Neural cell (in vitro differentiated cells): ENCODE data around the gene TPRG1. TPM values are rescaled to one million over a fixed set of nuclear protein-coding genes. Genes with fewer than 3 reads are reported as not detected.

Source experiments
- H2AFZ ChIP-seq: fragments of 200-600, 300-800 bp; sonication (generic), shearing (Covaris generic); 2 replicates; pipeline ENCODE4 v1.6.0; 2014; ENCODE audit warnings: low read depth, mild to moderate bottlenecking, antibody characterized with exemption, low read length, moderate library complexity
- H3F3A ChIP-seq: fragments of 200-600 bp; shearing (Covaris generic); 2 replicates; pipeline ENCODE4 v1.6.1; 2016; ENCODE audit warnings: mild to moderate bottlenecking, moderate library complexity, mixed read lengths, antibody characterized with exemption, low read length; ENCODE audit not compliant: insufficient read depth, poor library complexity, severe bottlenecking
- H3K27ac ChIP-seq: fragments of 200-600, 300-800 bp; sonication (generic), shearing (Covaris generic); 2 replicates; pipeline ENCODE4 v1.5.1; 2014; ENCODE audit warnings: mild to moderate bottlenecking, low read length, moderate library complexity
- H3K27me3 ChIP-seq: fragments of 300-800, 200-600 bp; sonication (generic), shearing (Covaris generic); 2 replicates; pipeline ENCODE4 v1.6.0; 2014; ENCODE audit warnings: mild to moderate bottlenecking, low read depth, low read length, moderate library complexity; ENCODE audit not compliant: insufficient read depth
- H3K36me3 ChIP-seq: fragments of 300-800, 200-600 bp; sonication (generic), shearing (Covaris generic); 2 replicates; pipeline ENCODE4 v1.5.1; 2014; ENCODE audit warnings: mild to moderate bottlenecking, antibody characterized with exemption, low read length, moderate library complexity; ENCODE audit not compliant: insufficient read depth
- H3K4me2 ChIP-seq: fragments of 300-800, 200-600 bp; sonication (generic), shearing (Covaris generic); 2 replicates; pipeline ENCODE4 v1.6.0; 2014; ENCODE audit warnings: mild to moderate bottlenecking, low read length
- H3K4me3 ChIP-seq: fragments of 300-800, 200-600 bp; sonication (generic), shearing (Covaris generic); 2 replicates; pipeline ENCODE4 v1.5.1; 2014; ENCODE audit warnings: mild to moderate bottlenecking, low read length, moderate library complexity
- H3K79me2 ChIP-seq: fragments of 200-600 bp; shearing (Covaris generic); replicated peaks from 2 replicates; pipeline ENCODE4 v1.6.0; 2014; ENCODE audit warnings: mild to moderate bottlenecking, low read length, moderate library complexity; ENCODE audit not compliant: insufficient read depth
- H3K9ac ChIP-seq: fragments of 300-800, 200-600 bp; sonication (generic), shearing (Covaris generic); 2 replicates; pipeline ENCODE4 v1.6.1; 2016; ENCODE audit warnings: mild to moderate bottlenecking, low read length, mixed read lengths
- H3K9me2 ChIP-seq: fragments of 200-600 bp; shearing (Covaris generic); 2 replicates; pipeline ENCODE4 v1.6.1; 2016; ENCODE audit warnings: mild to moderate bottlenecking, low read length, mixed read lengths; ENCODE audit not compliant: insufficient read depth
- H3K9me3 ChIP-seq: fragments of 200-600, 300-800 bp; sonication (generic), shearing (Covaris generic); 2 replicates; pipeline ENCODE4 v1.6.1; 2016; ENCODE audit warnings: mild to moderate bottlenecking, mixed run types, low read length, moderate library complexity, mixed read lengths
- H4K20me1 ChIP-seq: fragments of 200-600 bp; shearing (Covaris generic); 2 replicates; pipeline ENCODE4 v1.6.1; 2016; ENCODE audit warnings: mild to moderate bottlenecking, mixed run types; ENCODE audit not compliant: insufficient read depth
- CTCF ChIP-seq: fragments of 450-650 bp; IDR thresholded peaks from 2 replicates; pipeline ENCODE4 v1.5.1; 2014; ENCODE audit warnings: antibody characterized with exemption, mild to moderate bottlenecking, moderate library complexity; ENCODE audit not compliant: poor library complexity, severe bottlenecking
- EP300 ChIP-seq: fragments of 450-650 bp; conservative IDR thresholded peaks from 2 replicates; pipeline ENCODE4 v1.6.1; 2014; ENCODE audit warnings: antibody characterized with exemption, mild to moderate bottlenecking, moderate library complexity; ENCODE audit not compliant: poor library complexity, severe bottlenecking
- EZH2 ChIP-seq: fragments of 200-600, 300-800 bp; shearing (Covaris generic), sonication (generic); IDR thresholded peaks from 2 replicates; pipeline ENCODE4 v1.6.1; 2014; ENCODE audit warnings: antibody characterized with exemption, low read length, borderline replicate concordance, mild to moderate bottlenecking; ENCODE audit not compliant: insufficient read depth, poor library complexity, severe bottlenecking
- MXI1 ChIP-seq: fragments of 450-650 bp; conservative IDR thresholded peaks from 2 replicates; pipeline ENCODE4 v1.6.1; 2014; ENCODE audit warnings: antibody characterized with exemption, mild to moderate bottlenecking; ENCODE audit not compliant: poor library complexity, severe bottlenecking
- POLR2AphosphoS5 ChIP-seq: IDR thresholded peaks from 2 replicates; pipeline ENCODE4 v1.6.1; 2012
- RAD21 ChIP-seq: fragments of 450-650 bp; conservative IDR thresholded peaks from 2 replicates; pipeline ENCODE4 v1.6.1; 2014; ENCODE audit warnings: antibody characterized with exemption, mild to moderate bottlenecking, moderate library complexity
- REST ChIP-seq: IDR thresholded peaks from 2 replicates; pipeline ENCODE4 v1.6.1; 2012; ENCODE audit warnings: borderline replicate concordance
- SMC3 ChIP-seq: fragments of 450-650 bp; conservative IDR thresholded peaks from 2 replicates; pipeline ENCODE4 v1.6.1; 2014; ENCODE audit warnings: antibody characterized with exemption, mild to moderate bottlenecking, moderate library complexity; ENCODE audit not compliant: poor library complexity
- TAF1 ChIP-seq: IDR thresholded peaks from 2 replicates; pipeline ENCODE4 v1.6.1; 2012; ENCODE audit warnings: low read depth
- polyA plus RNA-seq: library from polyadenylated mRNA; depleted of rRNA; stranded (reverse); fragments of >200 nt; gene quantifications from 2 replicates; pipeline ENCODE4 v1.2.3, GENCODE V29; 2014

TPRG1 gene
- polyA plus RNA-seq, 1 donor from 2014 or later: 0.17 TPM

GRCh38 chr3:189303584-189303983 is 131.8 kb downstream of the TPRG1 start:
- Histone ChIP-seq H3K36me3 (no peaks in the 10 kb centered on the region), H3K4me3 (no peak overlapping the region), H3K27me3 (no peaks in the 10 kb centered on the region), H3F3A (no peaks in the 10 kb centered on the region), H3K27ac (no peak overlapping the region), H3K9me3 (no peaks in the 10 kb centered on the region), H4K20me1 (no peaks in the 10 kb centered on the region), H3K9ac (no peak overlapping the region), H2AFZ (no peak overlapping the region), H3K4me2 (no peak overlapping the region), H3K9me2 (no peaks in the 10 kb centered on the region), H3K79me2 (no peaks in the 10 kb centered on the region)
- TF ChIP-seq SMC3: no peak

- no peaks in the 10 kb centered on the region for H3K9me3 ChIP-seq
- H3K9ac ChIP-seq: no peak overlapping the region
- no peaks in the 10 kb centered on the region for H3K36me3 ChIP-seq
- no peak overlapping the region for H3K4me3 ChIP-seq
- H2AFZ ChIP-seq: no peak overlapping the region
- H4K20me1 ChIP-seq: no peaks in the 10 kb centered on the region
- no peak overlapping the region for H3K4me2 ChIP-seq
- no peaks in the 10 kb centered on the region for H3K27me3 ChIP-seq
- no peaks in the 10 kb centered on the region for H3F3A ChIP-seq
- no peaks in the 10 kb centered on the region for H3K79me2 ChIP-seq
- no peak for TF ChIP-seq CTCF
- no peak for TF ChIP-seq TAF1
- no peak for TF ChIP-seq RAD21
- no peak for TF ChIP-seq POLR2AphosphoS5
- no peaks in the 10 kb centered on the region for H3K9me2 ChIP-seq
- H3K27ac ChIP-seq: no peak overlapping the region
Measured at GRCh38 chr3:189304465-189305351, 132.9 kb downstream of the TPRG1 start.

- Histone ChIP-seq H2AFZ (no peak overlapping the region), H3K79me2 (no peaks in the 10 kb centered on the region), H3F3A (no peaks in the 10 kb centered on the region), H3K9ac (no peak overlapping the region), H3K4me2 (no peak overlapping the region), H3K9me2 (no peaks in the 10 kb centered on the region), H3K27me3 (no peaks in the 10 kb centered on the region), H3K9me3 (no peaks in the 10 kb centered on the region), H3K36me3 (no peaks in the 10 kb centered on the region), H3K27ac (no peak overlapping the region), H4K20me1 (no peaks in the 10 kb centered on the region), H3K4me3 (no peak overlapping the region)
- TF ChIP-seq CTCF (no peak), EZH2 (no peak), EP300 (no peak), REST (no peak), POLR2AphosphoS5 (no peak), MXI1 (no peak), SMC3 (no peak), TAF1 (no peak), RAD21 (no peak)
Measured at GRCh38 chr3:189305412-189305811, 133.6 kb downstream of the TPRG1 start.
